ENCODE data around the gene ATP1A2.

Gene ATP1A2

DNA sequence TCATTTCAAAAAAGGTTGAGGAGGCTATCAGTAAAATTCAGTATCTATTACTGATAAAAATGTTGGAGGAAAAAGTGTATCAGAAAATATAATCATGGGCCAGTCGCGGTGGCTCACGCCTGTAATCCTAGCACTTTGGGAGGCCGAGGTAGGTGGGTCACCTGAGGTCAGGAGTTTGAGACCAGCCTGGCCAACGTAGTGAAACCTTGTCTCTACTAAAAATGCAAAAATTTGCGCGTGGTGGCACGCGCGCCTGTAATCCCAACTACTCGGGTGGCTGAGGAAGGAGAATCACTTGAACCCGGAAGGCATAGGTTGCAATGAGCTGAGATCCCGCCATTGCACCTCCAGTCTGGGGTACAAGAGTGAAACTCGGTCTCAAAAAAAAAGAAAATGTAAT, 30.5 kb downstream of the ATP1A2 start:
- no peak for DNase-seq (ENCODE audit: low spot score)

DNA sequence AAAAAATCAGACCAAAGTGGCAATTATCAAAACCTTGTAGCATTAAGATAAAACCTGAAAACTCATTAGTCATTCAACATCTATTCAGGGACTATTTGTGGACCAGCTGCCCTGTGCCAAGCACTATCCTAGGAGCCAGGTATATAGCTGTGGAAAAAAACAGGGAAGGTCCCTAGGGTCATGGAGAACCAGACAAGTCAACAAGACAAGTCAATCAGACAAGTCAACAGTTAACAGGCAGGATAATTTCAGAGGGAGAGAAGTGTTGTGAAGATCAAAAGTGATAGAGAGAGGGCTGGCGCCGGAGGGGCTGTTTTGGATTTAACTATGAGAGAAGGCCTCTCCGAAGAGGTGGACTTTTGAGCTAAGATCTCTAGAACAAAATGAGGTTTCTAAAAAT, 32.6 kb downstream of the ATP1A2 start:
- no peak for DNase-seq (ENCODE audit: low spot score)

DNA sequence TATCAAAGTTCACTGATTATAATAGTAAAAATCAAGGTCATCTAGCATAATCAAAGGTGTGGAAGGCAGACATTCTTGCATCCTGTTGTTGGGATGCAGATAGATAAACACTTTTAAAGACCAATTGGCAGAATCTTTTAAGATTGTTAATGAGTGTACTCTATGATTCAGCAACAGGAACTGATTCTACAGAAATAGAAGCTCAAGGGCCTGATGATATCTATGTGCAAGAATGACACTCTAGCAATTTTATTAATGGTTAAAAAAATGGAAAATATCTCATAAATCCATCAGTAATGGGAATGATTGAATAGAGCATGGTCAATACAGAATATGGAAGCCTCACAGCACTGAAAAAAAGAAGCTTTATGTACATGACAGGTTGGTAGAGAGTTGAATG, 33.7 kb downstream of the ATP1A2 start:
- DNase-seq (ENCODE audit: low spot score), result no peak

DNA sequence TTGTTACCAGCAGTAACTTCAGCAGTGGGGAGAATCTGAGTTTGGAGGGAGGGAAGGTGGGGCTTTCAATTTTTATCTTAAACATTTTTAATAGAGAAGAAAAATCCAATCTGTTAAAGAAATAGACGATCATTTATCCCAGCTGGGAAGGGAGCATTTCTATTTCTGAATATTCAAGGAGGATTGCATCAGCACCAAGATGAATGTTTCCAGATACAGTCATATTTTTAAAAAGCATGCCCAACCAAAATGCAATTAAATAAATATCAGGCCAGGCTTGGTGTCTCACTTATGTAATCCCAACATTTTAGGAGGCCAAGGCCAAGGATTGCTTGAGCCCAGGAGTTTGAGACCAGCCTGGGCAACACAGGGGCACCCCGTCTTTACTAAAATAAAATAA, 34.2 kb downstream of the ATP1A2 start:
- DNase-seq (ENCODE audit: low spot score), result peak; percentile 60

DNA sequence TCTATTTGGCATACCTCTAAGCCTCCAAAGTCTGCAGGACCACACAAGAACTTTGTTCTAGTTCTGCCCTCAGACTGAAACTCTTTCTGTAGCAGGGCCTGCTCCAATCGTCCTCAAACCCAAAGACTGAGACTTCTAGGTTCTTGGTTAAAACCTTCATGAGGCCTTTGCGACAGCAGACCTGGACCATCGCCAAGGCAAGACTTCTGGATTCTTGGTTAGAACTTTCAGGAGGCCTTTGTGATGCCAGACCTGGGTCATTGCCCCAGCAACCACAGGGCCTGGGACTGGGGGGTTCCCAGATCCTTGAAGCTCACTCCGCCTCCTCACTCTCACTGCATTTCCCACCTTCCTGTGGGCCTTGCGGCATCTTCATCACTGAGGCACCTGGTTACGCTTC, 35.7 kb downstream of the ATP1A2 start, which contains the start of gene ATP1A4:
Gene ATP1A4, plus strand, starts transcription at position 301 of the 400 bp plus-strand sequence. CDS start 438 bp downstream, outside the sequence.
- no peak for DNase-seq (ENCODE audit: low spot score)

DNA sequence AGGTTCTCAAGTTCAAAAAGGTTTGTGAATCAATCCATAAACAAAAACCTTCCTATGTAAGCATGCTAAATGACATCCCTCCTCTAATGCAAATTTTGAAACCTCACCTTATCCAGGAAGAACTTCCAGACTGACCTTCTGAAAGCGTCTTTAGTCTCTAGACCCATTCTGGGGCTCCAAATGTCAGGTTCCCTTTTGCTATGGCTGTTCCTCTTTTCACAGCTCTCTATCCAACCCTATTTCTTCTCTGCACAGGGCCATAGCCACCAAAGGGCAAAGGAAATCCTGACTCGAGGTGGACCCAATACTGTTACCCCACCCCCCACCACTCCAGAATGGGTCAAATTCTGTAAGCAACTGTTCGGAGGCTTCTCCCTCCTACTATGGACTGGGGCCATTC, 39.2 kb downstream of the ATP1A2 start:
- DNase-seq (ENCODE audit: low spot score), result no peak

DNA sequence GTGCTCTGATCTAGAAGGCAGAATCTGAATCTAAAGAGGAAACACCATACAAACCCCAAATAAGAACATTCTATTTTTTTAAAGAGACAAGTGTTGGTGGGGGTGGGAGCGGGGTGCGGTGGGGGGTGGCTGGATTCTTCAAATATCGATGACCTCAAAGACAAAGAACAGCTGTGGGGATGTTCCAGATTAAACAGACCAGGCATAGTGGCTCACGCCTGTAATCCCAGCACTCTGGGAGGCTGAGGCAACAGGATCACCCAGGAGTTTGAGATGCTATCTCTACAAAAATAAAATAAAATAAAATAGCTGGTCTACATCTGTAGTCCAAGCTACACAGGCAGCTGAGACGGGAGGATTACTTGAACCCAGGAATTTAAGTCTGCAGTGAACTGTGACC, 40.8 kb downstream of the ATP1A2 start:
- no peak for DNase-seq (ENCODE audit: low spot score)

DNA sequence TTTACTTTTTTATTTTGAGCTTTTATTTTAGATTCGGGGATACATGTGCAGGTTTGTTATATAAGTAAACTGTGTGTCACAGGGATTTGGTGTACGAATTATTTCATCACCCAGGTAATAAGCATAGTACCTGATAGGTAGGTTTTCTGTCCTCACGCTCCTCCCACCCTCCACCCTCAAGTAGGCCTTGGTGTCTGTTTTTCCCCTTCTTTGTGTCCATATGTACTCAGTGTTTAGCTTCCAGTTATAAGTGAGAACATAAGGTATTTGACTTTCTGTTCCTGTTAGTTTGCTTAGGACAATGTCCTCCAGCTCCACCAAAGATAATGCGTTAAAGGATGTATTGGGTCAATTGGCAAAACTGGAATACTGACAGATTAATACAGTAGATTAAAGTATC, 41.6 kb downstream of the ATP1A2 start:
- DNase-seq (ENCODE audit: low spot score), result no peak

DNA sequence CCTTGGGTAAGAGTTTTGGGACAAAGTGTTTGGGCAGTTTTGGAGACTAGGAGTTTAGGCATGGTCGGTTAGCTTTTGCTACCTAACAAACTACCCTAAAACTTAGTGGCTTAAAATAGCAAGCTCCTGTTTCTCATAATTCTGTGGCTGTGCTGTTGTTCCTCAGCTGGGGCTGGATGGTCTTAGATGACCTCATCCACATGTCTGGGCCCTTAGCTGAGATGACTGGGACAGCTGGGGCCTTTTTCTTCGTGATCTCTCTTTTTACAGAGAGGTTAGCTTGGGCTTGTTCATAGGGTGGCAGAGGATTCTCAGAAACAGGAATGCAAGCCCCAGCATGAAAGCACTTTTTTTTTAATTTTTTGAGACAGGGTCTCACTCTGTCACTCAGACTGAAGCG, 42.5 kb downstream of the ATP1A2 start:
- no peak for DNase-seq (ENCODE audit: low spot score)

DNA sequence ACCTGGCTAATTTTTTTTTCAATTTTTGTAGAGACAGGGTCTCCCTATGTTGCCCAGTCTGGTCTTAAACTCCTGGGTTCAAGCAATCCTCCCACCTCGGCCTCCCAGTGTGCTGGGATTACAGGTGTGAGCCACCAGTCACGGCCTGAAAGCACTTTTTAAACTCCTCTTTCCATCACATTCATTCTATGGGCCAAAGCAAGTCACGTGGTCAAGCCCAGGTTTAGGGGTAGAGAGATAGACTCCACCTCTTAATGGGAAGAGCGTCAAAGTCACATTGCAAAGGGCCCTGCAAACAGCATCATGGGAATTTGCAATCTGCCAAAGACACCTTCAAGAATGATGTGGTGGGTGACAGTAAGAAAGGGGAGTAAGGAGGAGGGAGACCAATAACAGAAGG, 43.0 kb downstream of the ATP1A2 start:
- DNase-seq (ENCODE audit: low spot score), result no peak

DNA sequence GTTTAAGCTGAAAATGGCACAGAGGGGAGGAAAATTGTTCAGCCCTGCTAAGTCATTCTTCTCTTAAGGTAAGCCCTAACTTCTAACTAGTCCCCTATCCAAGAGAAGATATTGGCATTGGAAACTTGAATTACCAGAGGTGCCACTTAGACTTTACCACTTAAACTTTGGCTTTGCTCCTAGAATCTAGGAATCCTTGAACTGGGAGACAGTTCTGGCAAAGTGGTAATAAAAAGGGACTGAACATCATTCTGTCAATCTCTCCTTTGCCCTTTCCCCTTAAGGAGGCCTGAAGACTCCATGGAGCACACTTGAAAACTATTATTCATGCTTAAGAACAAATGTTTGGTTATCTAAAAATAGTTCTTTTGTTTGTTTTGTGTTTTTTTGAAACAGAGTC, 44.3 kb downstream of the ATP1A2 start:
- DNase-seq (ENCODE audit: low spot score), result no peak

DNA sequence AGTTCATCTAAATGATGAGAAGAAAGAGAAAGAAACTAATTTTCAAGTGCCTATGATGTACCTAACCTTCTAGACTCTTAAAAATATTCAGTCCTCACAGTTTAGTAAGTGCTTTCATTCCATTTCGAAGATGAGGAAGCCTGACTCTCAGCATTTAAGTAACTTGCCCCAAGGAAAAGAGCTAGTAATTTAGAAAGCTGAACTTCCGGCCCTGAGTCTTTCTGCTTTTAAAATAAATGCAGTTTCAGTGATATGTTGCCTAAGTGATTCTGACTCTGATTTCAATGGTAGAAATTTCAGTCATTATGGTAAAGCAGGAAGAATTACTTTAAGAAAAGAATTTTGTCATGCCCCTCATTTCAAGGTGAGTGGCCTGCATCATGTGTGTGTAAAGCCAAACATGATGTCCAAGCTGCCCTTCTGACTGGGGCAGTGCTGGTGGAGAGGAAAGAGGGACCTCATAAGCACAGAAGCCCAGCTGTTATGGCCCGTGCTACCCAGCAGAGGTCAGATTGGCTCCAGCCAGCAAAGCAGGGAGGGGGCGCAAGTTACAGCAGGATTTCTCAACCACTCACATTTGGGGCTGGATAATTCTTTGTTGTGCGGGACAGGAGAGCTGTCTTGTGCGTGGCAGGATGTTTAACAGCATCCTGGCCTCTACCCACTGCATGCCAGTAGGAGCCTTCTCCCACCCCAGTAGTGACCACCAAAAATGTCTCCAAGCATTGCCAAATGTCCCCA, 46.6 kb downstream of the ATP1A2 start:
- DNase-seq (ENCODE audit: low spot score), result peak; percentile 42

DNA sequence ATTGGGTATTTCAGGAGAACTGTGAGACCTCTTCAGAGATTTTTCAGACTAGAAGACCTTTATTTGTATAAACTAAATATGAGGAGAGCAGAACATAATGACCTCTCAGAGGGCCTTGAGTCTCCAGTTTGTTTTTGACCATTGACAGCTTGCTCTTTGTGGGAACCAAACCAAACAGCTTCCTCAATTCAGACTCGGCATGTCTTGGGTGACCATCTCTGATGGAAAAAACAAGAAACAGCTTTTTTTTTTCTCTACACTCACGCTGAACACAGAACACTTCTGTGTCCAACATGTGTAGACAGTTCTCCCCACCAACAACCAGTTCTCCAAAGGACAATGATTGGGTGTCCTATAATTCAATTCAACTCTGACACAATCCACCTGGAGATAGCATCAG, 47.4 kb downstream of the ATP1A2 start:
- no peak for DNase-seq (ENCODE audit: low spot score)

DNA sequence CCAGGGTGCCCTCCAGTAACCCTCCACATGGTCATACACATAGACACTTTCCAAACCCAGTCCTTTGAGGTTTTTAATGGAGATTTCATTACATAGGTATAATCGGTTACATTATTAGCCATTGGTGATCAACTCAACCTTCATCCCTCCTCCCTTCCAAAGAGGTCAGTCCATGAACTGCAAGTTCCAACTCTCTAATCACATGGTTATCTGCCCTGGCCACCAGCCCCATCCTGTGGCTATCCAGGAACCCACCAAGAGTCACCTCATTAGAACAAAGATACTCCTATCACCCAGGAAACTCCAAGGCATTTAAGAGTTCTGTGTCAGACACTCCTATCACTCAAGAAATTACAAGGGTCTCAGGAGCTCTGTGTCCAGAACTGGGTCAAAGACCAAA, 48.1 kb downstream of the ATP1A2 start:
- DNase-seq (ENCODE audit: low spot score), result peak; percentile 16

DNA sequence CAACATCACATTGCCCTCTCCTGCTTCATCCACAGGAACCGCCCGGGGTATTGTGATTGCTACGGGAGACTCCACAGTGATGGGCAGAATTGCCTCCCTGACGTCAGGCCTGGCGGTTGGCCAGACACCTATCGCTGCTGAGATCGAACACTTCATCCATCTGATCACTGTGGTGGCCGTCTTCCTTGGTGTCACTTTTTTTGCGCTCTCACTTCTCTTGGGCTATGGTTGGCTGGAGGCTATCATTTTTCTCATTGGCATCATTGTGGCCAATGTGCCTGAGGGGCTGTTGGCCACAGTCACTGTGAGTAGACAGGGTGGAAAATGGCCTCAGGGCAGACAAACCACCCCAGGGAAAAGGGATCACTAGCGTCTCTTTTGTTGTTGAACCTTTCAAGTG, 48.6 kb downstream of the ATP1A2 start:
- DNase-seq (ENCODE audit: low spot score), result no peak

DNA sequence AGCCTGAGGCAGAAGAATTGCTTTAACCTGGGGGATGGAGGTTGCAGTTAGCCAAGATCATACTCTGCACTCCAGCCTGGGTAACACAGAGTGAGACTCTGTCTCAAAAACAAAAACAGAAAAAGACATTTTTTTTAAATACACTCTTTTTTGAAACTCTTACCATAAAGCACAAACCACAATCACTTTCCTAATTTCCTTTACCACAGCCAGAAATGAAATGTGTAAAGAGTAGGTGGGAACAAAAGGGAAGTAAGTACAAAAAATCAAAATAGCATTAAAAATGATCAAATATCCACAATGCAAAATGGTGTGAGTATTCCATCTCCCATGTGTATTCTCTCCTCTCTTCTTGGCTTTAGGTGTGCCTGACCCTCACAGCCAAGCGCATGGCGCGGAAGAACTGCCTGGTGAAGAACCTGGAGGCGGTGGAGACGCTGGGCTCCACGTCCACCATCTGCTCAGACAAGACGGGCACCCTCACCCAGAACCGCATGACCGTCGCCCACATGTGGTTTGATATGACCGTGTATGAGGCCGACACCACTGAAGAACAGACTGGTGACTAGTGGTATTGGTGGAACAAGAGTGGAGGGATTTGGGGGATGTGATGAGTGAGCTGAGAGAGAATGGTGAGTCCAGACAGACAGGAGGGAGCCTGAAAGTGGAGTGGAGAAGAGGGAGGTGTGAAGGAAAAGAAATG, 50.8 kb downstream of the ATP1A2 start:
- DNase-seq (ENCODE audit: low spot score), result no peak

DNA sequence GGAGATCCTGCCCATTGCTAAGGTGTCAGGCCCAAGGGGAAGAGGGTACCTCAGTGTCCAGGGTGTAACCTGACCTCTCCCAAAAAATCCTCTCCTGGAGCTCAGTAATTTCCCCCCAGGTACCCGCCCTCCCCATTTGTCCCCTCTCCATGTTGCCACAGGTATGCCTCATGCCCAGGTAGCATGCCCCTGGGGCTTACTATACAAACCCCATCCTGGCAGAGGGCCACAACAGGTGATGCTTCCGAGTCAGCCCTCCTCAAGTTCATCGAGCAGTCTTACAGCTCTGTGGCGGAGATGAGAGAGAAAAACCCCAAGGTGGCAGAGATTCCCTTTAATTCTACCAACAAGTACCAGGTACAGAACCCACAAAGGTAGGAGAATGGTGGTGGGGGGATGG, 51.5 kb downstream of the ATP1A2 start:
- DNase-seq (ENCODE audit: low spot score), result no peak

DNA sequence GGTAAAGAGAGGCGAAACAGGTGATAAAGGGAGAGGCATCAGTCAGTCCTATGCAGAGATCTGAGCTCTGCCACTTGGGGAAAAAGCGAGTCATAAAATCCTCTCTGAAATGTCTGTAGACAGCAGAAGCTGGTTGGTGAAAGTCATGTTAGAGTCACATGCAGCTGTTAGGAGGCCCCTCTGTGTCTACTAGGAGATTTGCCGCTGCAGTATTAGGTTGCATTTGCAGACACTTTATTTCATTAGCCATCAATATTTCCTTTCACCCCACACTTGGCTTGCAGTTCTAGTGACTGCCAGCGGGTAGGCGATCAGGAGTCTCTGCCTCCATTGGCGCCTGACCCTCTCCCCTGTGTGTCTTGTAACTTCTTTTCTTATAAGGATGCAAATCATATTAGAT, 52.0 kb downstream of the ATP1A2 start:
- DNase-seq (ENCODE audit: low spot score), result no peak

DNA sequence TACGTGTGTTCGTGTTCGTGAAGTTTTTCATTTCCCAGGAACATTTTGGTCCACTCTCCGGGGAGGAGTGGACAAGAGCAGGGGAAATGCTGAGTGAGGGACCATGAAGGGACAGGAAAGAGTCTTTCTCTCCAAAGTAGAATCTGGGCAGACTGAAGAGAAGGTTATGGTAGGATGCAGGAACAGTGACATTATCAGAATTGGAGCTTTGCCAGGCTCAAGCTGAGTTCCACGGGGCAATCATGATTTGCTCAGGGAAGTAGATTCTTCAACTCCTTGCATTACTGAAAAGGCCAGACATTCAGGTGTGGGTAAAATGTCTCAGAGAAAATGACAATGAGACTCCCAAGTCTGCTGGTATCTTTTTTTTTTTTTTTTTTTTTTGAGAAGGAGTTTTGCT, 52.5 kb downstream of the ATP1A2 start:
- no peak for DNase-seq (ENCODE audit: low spot score)

DNA sequence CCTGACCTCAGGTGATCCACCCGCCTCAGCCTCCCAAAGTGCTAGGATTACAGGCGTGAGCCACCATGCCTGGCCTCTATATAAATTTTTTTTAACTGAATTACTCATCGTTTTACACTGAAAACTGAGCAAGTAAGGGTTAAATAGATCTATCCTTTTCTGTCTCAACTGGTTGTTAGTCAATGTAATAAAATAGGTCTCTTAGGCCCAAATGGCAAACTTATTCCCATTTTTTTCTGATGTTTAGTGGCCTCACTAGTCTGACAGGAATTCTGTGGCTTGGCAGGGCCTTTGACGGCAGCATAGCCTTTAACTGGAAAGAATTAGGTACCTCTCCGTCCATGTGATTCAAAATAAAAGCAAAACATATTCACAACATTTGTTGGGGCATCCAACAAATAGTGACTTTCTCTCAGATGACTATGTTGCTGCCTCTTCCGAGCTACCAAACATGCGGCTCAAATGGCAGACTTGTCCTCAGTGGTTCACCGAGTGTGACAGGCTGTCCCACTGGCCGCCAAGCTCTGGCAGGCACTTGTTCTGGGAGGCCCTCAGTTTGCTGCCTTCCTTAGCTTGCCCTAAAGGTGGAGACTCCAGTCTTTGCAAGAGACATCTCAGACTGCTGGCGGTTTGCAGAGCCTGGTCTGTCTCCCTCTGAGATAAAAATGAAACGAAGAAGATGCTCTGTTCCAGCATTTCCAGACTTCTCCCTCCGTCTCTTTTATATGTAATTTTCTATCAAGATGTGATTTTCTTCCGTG, 53.2 kb downstream of the ATP1A2 start:
- peak; percentile 46 for DNase-seq (ENCODE audit: low spot score)

DNA sequence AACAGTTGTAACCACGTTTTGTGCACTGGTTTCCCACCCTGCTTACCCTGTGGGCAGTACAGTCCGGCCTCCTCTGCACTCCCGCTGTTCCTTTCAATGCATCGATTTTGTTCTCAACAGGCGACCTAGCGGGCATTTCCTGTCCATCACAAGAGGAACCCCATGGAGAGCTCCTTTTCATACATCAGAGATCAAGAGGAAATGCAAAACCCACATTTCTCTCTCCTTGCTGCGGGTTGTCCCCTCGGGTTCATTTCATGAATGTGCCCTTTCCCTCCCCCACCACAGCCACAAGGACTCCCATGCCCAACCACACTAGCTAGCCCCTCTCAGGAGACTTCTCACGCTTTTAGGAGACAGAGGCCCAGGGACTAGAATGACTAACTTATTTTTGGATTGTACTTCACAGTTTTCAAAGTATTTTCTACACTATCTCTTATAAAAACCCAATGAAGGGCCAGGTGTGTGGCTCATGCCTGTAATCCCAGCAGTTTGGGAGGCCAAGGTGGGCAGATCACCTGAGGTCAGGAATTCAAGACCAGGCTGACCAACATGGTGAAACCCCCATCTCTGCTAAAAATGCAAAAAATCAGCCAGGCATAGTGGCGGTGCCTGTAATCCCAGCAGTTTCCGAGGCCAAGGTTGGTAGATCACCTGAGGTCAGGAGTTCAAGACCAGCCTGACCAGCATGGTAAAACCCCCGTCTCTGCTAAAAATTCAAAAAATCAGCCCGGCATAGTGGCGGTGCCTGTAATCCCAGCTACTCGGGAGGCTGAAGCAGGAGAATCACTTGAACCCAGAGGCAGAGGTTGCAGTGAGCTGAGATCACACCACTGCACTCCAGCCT, 54.2 kb downstream of the ATP1A2 start:
- no peak for DNase-seq (ENCODE audit: low spot score)

DNA sequence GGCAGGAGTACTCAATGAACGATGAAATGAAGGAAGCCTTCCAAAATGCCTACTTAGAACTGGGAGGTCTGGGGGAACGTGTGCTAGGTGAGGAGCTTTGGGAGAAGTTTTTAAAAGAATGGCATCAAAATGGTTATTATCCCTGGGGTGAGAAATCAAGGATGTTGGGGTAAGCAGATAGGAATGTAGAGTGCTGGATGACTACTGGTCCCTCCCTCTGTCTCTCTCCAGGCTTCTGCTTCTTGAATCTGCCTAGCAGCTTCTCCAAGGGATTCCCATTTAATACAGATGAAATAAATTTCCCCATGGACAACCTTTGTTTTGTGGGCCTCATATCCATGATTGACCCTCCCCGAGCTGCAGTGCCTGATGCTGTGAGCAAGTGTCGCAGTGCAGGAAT, 55.8 kb downstream of the ATP1A2 start:
- peak; percentile 85 for DNase-seq (ENCODE audit: low spot score)
